ENCODE data around the gene FUT9.

DNA sequence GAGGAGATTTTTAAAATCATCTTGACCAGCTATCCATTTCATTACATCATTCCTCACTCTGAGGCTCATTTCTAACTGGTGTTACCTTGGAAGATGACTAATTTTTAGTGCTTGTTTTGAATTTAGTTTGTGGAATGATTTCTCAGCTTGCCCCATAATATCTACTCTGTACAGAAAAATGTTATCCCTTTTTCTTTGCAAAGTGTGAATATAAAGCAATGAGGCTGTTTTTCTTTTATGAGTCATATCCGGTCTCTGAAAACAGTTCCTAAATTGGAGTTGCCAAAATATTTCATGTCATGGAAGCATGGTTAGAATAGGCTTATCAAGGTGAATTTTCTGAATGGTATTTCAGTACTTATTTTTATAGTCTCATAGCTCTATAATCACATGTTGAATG is 43.8 kb downstream of the FUT9 start:
- TF ChIP-seq, protein P1, sequence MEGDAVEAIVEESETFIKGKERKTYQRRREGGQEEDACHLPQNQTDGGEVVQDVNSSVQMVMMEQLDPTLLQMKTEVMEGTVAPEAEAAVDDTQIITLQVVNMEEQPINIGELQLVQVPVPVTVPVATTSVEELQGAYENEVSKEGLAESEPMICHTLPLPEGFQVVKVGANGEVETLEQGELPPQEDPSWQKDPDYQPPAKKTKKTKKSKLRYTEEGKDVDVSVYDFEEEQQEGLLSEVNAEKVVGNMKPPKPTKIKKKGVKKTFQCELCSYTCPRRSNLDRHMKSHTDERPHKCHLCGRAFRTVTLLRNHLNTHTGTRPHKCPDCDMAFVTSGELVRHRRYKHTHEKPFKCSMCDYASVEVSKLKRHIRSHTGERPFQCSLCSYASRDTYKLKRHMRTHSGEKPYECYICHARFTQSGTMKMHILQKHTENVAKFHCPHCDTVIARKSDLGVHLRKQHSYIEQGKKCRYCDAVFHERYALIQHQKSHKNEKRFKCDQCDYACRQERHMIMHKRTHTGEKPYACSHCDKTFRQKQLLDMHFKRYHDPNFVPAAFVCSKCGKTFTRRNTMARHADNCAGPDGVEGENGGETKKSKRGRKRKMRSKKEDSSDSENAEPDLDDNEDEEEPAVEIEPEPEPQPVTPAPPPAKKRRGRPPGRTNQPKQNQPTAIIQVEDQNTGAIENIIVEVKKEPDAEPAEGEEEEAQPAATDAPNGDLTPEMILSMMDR (IDR thresholded peaks at IDR 0.05; ENCODE audit: low read depth, low read length, poor library complexity, severe bottlenecking): no peak
- TF ChIP-seq EZH2phosphoT487 (IDR thresholded peaks at IDR 0.05; ENCODE audit: borderline replicate concordance, low read length): no peak

Data from DOHH2 (cell line).